Measurements from ENCODE around the gene ABCA5. TPM values are rescaled to one million over a fixed set of nuclear protein-coding genes. Genes with fewer than 3 reads are reported as not detected.
A peak's percentile ranks its signal among the peaks of the same experiment; 100 is the strongest.

Gene ABCA5
- total RNA-seq, 1 donor from 2014 or later: 20.7 TPM

DNA sequence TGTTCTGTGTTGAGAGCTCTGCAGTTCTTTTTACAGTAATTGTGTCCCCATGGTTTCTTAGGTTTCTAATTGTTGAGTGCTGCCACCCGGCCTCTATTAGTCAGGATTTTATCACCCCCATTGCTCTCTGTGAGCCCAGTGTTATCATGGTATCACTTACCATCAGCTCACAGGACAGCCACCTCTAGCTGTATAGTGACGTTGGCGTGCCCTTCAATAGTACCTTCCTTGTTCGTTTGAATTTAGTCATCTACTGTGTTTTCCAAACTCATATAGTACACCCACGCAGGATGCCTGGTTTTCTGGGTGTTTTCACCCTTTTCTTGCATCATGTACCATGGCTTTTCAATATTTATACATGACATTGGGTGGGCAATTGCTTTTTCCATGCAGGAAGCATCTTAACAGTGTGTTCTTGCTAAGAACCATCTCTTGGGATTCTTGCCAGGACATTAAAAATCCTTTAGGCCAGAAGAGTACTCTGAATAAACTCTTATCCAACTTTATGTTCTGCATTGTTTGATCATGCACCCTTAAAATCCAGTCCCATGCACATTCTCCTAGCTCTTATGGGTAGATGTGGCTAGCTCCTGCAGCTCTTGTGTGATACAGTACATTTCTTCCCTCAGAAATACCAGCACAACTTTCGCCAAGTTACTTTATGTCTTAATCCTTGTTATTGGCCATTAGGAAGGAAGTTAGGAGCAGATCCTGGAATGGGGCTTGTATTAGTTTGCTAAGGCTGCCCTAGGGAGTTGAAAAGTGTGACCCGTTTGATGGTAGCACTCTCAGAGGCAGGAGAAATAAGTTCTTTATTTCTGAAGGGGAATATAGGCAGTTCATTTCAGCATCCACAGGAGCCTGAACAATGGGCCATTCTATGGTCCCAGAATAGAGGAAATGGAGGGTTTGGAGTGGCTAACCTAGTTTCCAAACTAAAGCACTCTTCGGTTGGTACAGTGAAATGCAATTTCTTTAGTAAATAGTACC lies 87.0 kb downstream of the ABCA5 start:
- intact Hi-C loops (cut with DNase I): loop anchor here (10.0 kb wide), 1 partner anchor 465 kb away; no protein-coding TSS in a partner anchor
- Histone ChIP-seq H3K27ac (no peak overlapping the region), H3K36me3 (no peaks in the 10 kb centered on the region), H3K9me3 (no peaks in the 10 kb centered on the region), H3K4me1 (no peaks in the 10 kb centered on the region), H3K27me3 (no peaks in the 10 kb centered on the region), H3K4me3 (no peak overlapping the region)
- no peak for ATAC-seq
- DNase-seq: no peak
- TF ChIP-seq CTCF (IDR thresholded peaks at IDR 0.05): no peak

GRCh38 chr17:69236946-69237345 lies 90.0 kb downstream of the ABCA5 start:
- Histone ChIP-seq H3K27me3 (no peaks in the 10 kb centered on the region), H3K4me1 (no peaks in the 10 kb centered on the region), H3K36me3 (no peaks in the 10 kb centered on the region), H3K9me3 (peaks cover 13% of the 10 kb centered on the region), H3K27ac (no peak overlapping the region), H3K4me3 (no peak overlapping the region)
- no peak for DNase-seq
- no peak for TF ChIP-seq CTCF (IDR thresholded peaks at IDR 0.05)
- no peak for ATAC-seq
- intact Hi-C loops (cut with DNase I): loop anchor here (10.0 kb wide), 1 partner anchor 462 kb away; no protein-coding TSS in a partner anchor

GRCh38 chr17:69236464-69236863 lies 90.5 kb downstream of the ABCA5 start:
- Histone ChIP-seq H3K36me3 (no peaks in the 10 kb centered on the region), H3K27me3 (no peaks in the 10 kb centered on the region), H3K27ac (no peak overlapping the region), H3K4me3 (no peak overlapping the region), H3K9me3 (peaks cover 13% of the 10 kb centered on the region), H3K4me1 (no peaks in the 10 kb centered on the region)
- intact Hi-C loops (cut with DNase I): loop anchor here (10.0 kb wide), 1 partner anchor 462 kb away; no protein-coding TSS in a partner anchor
- no peak for DNase-seq
- no peak for TF ChIP-seq CTCF (IDR thresholded peaks at IDR 0.05)
- ATAC-seq: no peak

DNA sequence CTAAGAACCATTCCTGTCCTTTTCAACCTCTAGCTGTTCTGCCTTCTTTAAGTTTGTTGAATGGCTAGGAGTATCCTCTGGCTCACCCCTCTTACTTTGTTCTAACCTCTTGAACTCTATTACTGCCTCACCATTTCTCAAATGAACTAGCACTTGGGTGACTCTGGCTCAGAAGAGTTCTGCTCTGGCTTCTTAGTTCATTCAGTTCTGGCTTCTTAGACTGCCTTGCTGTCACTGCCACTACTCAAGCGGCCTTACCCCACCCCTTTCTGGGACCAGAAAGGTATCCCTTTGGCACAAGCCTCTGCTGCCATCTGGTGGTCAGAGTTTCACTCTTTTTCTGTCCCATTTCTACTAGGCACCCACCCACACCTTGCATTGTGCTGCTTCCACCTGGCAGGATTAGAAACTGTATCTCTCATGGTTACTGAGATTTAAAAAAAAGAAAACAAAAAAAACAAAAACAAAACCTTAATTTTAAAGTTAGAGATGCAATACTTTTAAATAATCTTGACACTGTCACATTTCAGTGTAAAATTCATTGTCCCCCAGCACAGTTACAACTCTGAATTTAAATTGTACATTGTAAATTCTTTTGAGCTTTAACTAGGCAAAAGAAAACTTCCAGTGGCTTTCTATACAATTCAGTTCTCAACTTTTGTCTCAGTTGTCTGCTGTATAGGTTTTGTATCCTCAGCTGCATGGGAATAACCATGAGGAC lies 91.4 kb downstream of the ABCA5 start:
- H3K4me3 ChIP-seq: no peak overlapping the region
- peak; percentile 67 for DNase-seq
- H3K27ac ChIP-seq: no peak overlapping the region

More for the DNA sequence above, 91.4 kb downstream of the ABCA5 start:
- H3K4me1 ChIP-seq: no peaks in the 10 kb centered on the region
- peak; percentile 70 for TF ChIP-seq CTCF (IDR thresholded peaks at IDR 0.05)
- peak; percentile 97 for ATAC-seq
- intact Hi-C loops (cut with DNase I): loop anchor here (10.0 kb wide), 1 partner anchor 461 kb away; no protein-coding TSS in a partner anchor
- no peaks in the 10 kb centered on the region for H3K27me3 ChIP-seq
- H3K36me3 ChIP-seq: no peaks in the 10 kb centered on the region
- peaks cover 13% of the 10 kb centered on the region for H3K9me3 ChIP-seq

Measured in upper lobe of right lung (tissue), 1 donor.